Measurements from ENCODE around the gene LRFN4.

The LRFN4 gene

GRCh38 chr11:66834539-66834845 is 22.4 kb upstream of the LRFN4 start:
- no peak for FAIRE-seq
- TF ChIP-seq POLR2AphosphoS5 (IDR thresholded peaks at IDR 0.05; ENCODE audit: low read depth, low read length) (no peak), POU2F2 (IDR thresholded peaks at IDR 0.05; ENCODE audit: low read depth, low read length) (no peak), POLR2A (IDR thresholded peaks at IDR 0.05; ENCODE audit: low read depth, low read length) (no peak), SPI1 (IDR thresholded peaks at IDR 0.05; ENCODE audit: low read depth, low read length) (no peak), PAX5 (IDR thresholded peaks at IDR 0.05; ENCODE audit: insufficient read depth, low read length, severe bottlenecking) (no peak), TAF1 (IDR thresholded peaks at IDR 0.05; ENCODE audit: low read depth, low read length) (no peak)
- DNase-seq (ENCODE audit: insufficient read length, low spot score): no peak

DNA sequence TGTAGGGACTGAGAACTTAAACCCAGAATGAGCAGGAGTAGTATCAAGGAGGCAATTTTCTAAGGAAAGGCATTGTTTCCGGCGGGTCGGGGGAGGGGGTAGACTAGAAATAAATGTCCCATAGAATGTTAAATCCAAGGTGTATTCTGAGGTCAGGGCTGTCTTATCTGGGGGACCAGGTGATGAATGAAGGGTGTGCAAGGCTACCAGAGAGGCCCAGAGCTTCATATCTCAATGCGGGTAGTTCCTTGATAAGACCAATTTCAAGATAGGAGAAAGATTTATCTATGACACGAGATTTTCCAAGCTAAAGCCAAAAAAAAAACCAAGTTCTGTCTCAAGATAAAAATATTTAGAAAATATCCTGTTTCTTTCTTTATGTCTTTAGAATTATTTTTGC is 21.9 kb upstream of the LRFN4 start:
- no peak for FAIRE-seq
- no peak for TF ChIP-seq POLR2AphosphoS5 (IDR thresholded peaks at IDR 0.05; ENCODE audit: low read depth, low read length)
- no peak for TF ChIP-seq POLR2A (IDR thresholded peaks at IDR 0.05; ENCODE audit: low read depth, low read length)
- TF ChIP-seq TAF1 (IDR thresholded peaks at IDR 0.05; ENCODE audit: low read depth, low read length): no peak
- no peak for TF ChIP-seq POU2F2 (IDR thresholded peaks at IDR 0.05; ENCODE audit: low read depth, low read length)
- TF ChIP-seq PAX5 (IDR thresholded peaks at IDR 0.05; ENCODE audit: insufficient read depth, low read length, severe bottlenecking): no peak
- DNase-seq (ENCODE audit: insufficient read length, low spot score): no peak

DNA sequence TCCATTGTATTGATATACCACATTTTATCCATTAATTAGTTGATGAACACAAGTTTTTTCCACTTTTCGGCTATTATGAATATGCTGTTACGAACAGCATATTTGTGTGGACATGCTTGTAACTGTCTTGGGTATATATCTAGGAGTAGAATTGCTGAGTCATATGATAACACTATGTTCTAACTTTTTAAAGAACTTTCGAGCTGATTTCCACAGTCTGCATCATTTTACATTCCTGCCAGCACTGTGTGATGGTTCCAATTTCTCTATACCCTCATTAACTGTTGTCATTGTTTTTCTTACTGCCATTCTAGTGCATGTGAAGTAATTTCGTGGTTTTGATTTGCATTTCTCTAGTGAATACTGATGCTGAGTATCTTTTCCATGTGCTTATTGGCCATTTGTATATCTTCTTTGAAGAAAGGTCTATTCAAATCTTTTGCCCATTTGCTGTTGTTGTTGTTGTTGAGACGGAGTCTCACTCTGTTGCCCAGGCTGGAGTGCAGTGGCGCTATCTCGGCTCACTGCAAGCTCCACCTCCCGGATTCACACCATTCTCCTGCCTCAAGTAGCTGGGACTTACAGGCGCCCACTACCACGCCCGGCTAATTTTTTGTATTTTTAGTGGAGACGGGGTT is 21.0 kb upstream of the LRFN4 start:
- DNase-seq (ENCODE audit: insufficient read length, low spot score) (no peak), FAIRE-seq (peak; percentile 31)
- TF ChIP-seq PAX5 (IDR thresholded peaks at IDR 0.05; ENCODE audit: insufficient read depth, low read length, severe bottlenecking): no peak
- TF ChIP-seq SPI1 (IDR thresholded peaks at IDR 0.05; ENCODE audit: low read depth, low read length): no peak
- no peak for TF ChIP-seq POLR2AphosphoS5 (IDR thresholded peaks at IDR 0.05; ENCODE audit: low read depth, low read length)
- no peak for TF ChIP-seq POLR2A (IDR thresholded peaks at IDR 0.05; ENCODE audit: low read depth, low read length)

- DNase-seq (ENCODE audit: insufficient read length, low spot score): no peak
- no peak for FAIRE-seq
- TF ChIP-seq POLR2AphosphoS5 (IDR thresholded peaks at IDR 0.05; ENCODE audit: low read depth, low read length): peak; percentile 53; the same call in 1 of the 2 replicates
- no peak for TF ChIP-seq SPI1 (IDR thresholded peaks at IDR 0.05; ENCODE audit: low read depth, low read length)
Measured at GRCh38 chr11:66840317-66841091, 16.4 kb upstream of the LRFN4 start.

DNA sequence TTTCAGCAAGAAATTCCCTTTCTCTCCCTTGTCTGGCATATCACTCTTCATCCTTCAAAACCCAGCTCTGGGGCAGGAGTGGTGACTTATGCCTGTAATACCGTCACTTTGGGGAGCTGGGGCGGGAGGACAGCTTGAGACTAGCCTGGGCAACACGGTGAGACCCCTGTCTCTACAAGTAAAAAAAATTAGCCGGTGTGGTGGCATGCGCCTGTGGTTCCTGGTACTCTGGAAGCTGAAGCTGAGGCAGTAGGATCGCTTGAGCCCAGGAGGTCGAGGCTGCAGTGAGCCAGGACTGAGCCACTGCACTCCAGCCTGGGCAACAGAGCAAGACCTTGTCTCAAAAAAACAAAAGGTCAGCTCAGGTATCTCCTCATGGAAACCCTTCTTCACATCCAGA is 15.0 kb upstream of the LRFN4 start:
- TF ChIP-seq POU2F2 (IDR thresholded peaks at IDR 0.05; ENCODE audit: low read depth, low read length): no peak
- TF ChIP-seq PAX5 (IDR thresholded peaks at IDR 0.05; ENCODE audit: insufficient read depth, low read length, severe bottlenecking): no peak
- no peak for TF ChIP-seq SPI1 (IDR thresholded peaks at IDR 0.05; ENCODE audit: low read depth, low read length)
- TF ChIP-seq POLR2AphosphoS5 (IDR thresholded peaks at IDR 0.05; ENCODE audit: low read depth, low read length): no peak
- no peak for TF ChIP-seq POLR2A (IDR thresholded peaks at IDR 0.05; ENCODE audit: low read depth, low read length)
- no peak for TF ChIP-seq TAF1 (IDR thresholded peaks at IDR 0.05; ENCODE audit: low read depth, low read length)
- DNase-seq (ENCODE audit: insufficient read length, low spot score): no peak
- FAIRE-seq: no peak

DNA sequence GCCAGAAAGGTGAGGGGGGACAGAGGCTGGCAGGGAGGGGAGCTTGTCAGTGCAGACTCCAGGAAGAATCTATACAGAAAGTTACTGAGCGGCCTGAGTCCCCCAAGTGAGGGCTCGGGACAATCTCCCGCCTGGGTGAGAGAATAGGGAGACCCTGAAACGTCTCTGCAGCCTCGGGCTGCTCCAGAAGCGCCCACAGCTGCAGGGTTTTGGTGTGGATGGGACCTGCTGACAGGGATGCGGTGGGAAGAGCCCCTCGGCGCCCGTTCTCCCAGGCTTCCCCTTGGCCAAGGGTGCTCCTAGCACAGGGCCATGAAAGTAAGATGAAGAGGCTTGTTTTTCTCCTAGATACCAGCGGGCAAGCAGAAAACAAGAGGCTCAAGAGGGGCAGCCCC is 14.4 kb upstream of the LRFN4 start:
- DNase-seq (ENCODE audit: insufficient read length, low spot score) (peak; percentile 22), FAIRE-seq (no peak)
- TF ChIP-seq TAF1 (IDR thresholded peaks at IDR 0.05; ENCODE audit: low read depth, low read length): no peak
- no peak for TF ChIP-seq POLR2AphosphoS5 (IDR thresholded peaks at IDR 0.05; ENCODE audit: low read depth, low read length)
- TF ChIP-seq POU2F2 (IDR thresholded peaks at IDR 0.05; ENCODE audit: low read depth, low read length): no peak
- no peak for TF ChIP-seq POLR2A (IDR thresholded peaks at IDR 0.05; ENCODE audit: low read depth, low read length)
- TF ChIP-seq PAX5 (IDR thresholded peaks at IDR 0.05; ENCODE audit: insufficient read depth, low read length, severe bottlenecking): no peak
- no peak for TF ChIP-seq SPI1 (IDR thresholded peaks at IDR 0.05; ENCODE audit: low read depth, low read length)

DNA sequence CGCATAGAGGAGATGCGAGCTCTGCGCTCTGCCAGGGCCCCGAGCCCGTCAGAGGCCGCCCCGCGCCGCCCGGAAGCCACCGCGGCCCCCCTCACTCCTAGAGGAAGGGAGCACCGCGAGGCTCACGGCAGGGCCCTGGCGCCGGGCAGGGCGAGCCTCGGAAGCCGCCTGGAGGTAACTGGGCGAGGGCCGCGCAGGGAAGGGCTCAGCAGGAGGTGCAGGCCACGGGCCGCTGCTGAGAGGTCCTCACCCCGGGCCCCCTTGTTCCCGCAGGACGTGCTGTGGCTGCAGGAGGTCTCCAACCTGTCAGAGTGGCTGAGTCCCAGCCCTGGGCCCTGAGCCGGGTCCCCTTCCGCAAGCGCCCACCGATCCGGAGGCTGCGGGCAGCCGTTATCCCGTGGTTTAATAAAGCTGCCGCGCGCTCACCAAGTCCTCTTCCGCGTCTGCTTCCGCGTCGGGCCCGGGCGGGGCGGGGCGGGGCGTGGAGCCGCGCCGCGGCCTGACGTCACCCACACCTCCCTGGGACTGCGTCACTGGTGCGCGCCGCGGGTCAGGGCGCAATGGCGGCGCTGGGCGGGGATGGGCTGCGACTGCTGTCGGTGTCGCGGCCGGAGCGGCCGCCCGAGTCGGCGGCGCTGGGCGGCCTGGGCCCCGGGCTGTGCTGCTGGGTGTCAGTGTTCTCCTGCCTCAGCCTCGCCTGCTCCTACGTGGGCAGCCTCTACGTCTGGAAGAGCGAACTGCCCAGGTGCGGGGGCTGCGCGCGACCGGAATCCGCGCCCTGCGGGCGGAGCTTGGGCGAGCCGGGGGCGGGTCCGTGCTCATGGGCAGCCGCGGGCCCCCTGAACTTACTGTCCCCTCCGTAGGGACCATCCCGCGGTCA is 13.7 kb upstream of the LRFN4 start, which contains the start of gene RCE1:
TSS of gene RCE1 (plus strand) at position 546 of the 880 bp plus-strand sequence. CDS start at position 561, 15 bp downstream.
- DNase-seq (ENCODE audit: insufficient read length, low spot score) (peak; percentile 97), FAIRE-seq (peak; percentile 98)
- TF ChIP-seq TAF1 (IDR thresholded peaks at IDR 0.05; ENCODE audit: low read depth, low read length) (peak; percentile 94), POLR2AphosphoS5 (IDR thresholded peaks at IDR 0.05; ENCODE audit: low read depth, low read length) (peak; percentile 92), POLR2A (IDR thresholded peaks at IDR 0.05; ENCODE audit: low read depth, low read length) (peak; percentile 95), POU2F2 (IDR thresholded peaks at IDR 0.05; ENCODE audit: low read depth, low read length) (peak; percentile 28; the same call in 1 of the 2 replicates), SPI1 (IDR thresholded peaks at IDR 0.05; ENCODE audit: low read depth, low read length) (no peak), PAX5 (IDR thresholded peaks at IDR 0.05; ENCODE audit: insufficient read depth, low read length, severe bottlenecking) (no peak)

GRCh38 chr11:66843776-66844495 is 12.9 kb upstream of the LRFN4 start:
- no peak for FAIRE-seq
- TF ChIP-seq POLR2A (IDR thresholded peaks at IDR 0.05; ENCODE audit: low read depth, low read length) (no peak), TAF1 (IDR thresholded peaks at IDR 0.05; ENCODE audit: low read depth, low read length) (no peak), POLR2AphosphoS5 (IDR thresholded peaks at IDR 0.05; ENCODE audit: low read depth, low read length) (no peak), POU2F2 (IDR thresholded peaks at IDR 0.05; ENCODE audit: low read depth, low read length) (no peak), SPI1 (IDR thresholded peaks at IDR 0.05; ENCODE audit: low read depth, low read length) (no peak), PAX5 (IDR thresholded peaks at IDR 0.05; ENCODE audit: insufficient read depth, low read length, severe bottlenecking) (no peak)
- DNase-seq (ENCODE audit: insufficient read length, low spot score): no peak
